Liver (tissue), 3 donors: Measurements from ENCODE around the gene RANGAP1.

ENCODE experiments used
- EGR1 ChIP-seq, 2 donors: IDR thresholded peaks; 2 replicates each; pipeline ENCODE4 v1.6.1; 2016 to 2018; ENCODE audit warnings: antibody characterized with exemption in 2 of 2, low read depth in 2 of 2
- FOXA1 ChIP-seq: IDR thresholded peaks from 2 replicates; pipeline ENCODE4 v1.6.1; 2016; ENCODE audit warnings: antibody characterized with exemption
- GABPA ChIP-seq, 2 donors: IDR thresholded peaks in 1 of 2; conservative IDR thresholded peaks in 1 of 2; 2 replicates each; pipeline ENCODE4 v1.6.1; 2016; ENCODE audit warnings: antibody characterized with exemption in 2 of 2, mild to moderate bottlenecking in 1 of 2, moderate library complexity in 1 of 2
- HNF4G ChIP-seq: IDR thresholded peaks from 2 replicates; pipeline ENCODE4 v1.6.1; 2016; ENCODE audit warnings: antibody characterized with exemption
- JUND ChIP-seq, 2 donors: IDR thresholded peaks; 2 replicates each; pipeline ENCODE4 v1.6.1; 2016; ENCODE audit warnings: antibody characterized with exemption in 2 of 2
- NR2F2 ChIP-seq: IDR thresholded peaks from 2 replicates; pipeline ENCODE4 v1.6.1; 2016; ENCODE audit warnings: antibody characterized with exemption
- RAD21 ChIP-seq, 2 donors: IDR thresholded peaks; 2 replicates each; pipeline ENCODE4 v1.6.1; 2016; ENCODE audit warnings: antibody characterized with exemption in 2 of 2, mild to moderate bottlenecking in 2 of 2
- SP1 ChIP-seq: IDR thresholded peaks from 2 replicates; pipeline ENCODE4 v1.6.1; 2018; ENCODE audit warnings: antibody characterized with exemption, mild to moderate bottlenecking
- TAF1 ChIP-seq: conservative IDR thresholded peaks from 2 replicates; pipeline ENCODE4 v1.6.1; 2016; ENCODE audit warnings: antibody characterized with exemption, mild to moderate bottlenecking
- YY1 ChIP-seq: IDR thresholded peaks from 2 replicates; pipeline ENCODE4 v1.6.1; 2016; ENCODE audit warnings: antibody characterized with exemption, mild to moderate bottlenecking
- TF ChIP-seq, protein P1 (sequence below): fragments of 150-350 bp; IDR thresholded peaks from 2 replicates; pipeline ENCODE4 v1.5.1; 2017; ENCODE audit warnings: improper control_type of control experiment, low read depth, low read length; ENCODE audit not compliant: missing input control
- TF ChIP-seq, protein P2 (sequence below): IDR thresholded peaks from 2 replicates; pipeline ENCODE4 v1.6.1; 2016; ENCODE audit warnings: antibody characterized with exemption
- donor health status: healthy.
- donor health status: healthy.

DNA sequence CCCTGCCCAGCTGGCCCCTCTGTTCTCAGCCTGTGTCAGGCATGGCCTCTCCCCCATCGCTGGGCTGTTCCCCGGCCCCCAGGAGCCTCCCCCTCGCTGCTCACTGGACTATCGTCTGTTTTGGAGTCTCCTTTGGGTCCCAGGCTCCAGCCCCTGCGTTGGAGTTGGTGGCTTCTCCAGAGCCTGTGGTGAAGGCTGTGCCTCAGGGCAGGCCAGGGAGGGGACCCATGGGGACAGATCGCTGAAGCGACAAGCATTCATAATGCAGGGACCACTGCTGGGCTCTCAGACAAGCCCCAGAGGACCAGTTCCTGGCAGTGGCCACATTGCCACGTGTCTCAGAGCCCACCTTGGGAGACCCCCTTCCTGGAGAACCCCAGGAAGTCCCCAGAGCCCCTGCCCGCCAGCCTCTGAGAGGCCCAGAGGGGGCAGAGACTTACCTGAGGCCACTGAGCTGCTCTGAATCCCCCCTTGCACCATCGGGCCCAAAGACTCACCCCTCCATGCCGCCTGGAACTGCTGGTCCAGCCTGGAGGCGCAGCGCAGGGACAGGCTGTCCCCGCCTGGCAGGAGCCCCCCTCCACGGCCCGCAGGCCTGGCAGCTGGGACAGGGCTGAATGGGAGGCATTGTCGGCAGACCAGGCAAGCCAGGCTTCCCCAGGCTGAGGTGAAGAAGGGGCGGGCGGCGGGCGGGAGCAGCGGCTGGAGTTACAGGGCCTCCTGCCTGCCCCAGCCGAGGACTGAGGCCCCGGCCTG is 45.4 kb downstream of the RANGAP1 start, which contains the start of gene CHADL:
- TF ChIP-seq YY1 (no peak), TAF1 (no peak), RAD21 (IDR thresholded peaks at IDR 0.05) (no peak), FOXA1 (no peak), NR2F2 (no peak), JUND (IDR thresholded peaks at IDR 0.05) (no peak), SP1 (no peak), GABPA (IDR thresholded peaks at IDR 0.05 in 1 of 2, conservative IDR thresholded peaks at IDR 0.05 in 1 of 2) (no peak), EGR1 (IDR thresholded peaks at IDR 0.05; ENCODE audit: low read depth in 2 of 2) (no peak), HNF4G (no peak)
- TF ChIP-seq, protein P1, sequence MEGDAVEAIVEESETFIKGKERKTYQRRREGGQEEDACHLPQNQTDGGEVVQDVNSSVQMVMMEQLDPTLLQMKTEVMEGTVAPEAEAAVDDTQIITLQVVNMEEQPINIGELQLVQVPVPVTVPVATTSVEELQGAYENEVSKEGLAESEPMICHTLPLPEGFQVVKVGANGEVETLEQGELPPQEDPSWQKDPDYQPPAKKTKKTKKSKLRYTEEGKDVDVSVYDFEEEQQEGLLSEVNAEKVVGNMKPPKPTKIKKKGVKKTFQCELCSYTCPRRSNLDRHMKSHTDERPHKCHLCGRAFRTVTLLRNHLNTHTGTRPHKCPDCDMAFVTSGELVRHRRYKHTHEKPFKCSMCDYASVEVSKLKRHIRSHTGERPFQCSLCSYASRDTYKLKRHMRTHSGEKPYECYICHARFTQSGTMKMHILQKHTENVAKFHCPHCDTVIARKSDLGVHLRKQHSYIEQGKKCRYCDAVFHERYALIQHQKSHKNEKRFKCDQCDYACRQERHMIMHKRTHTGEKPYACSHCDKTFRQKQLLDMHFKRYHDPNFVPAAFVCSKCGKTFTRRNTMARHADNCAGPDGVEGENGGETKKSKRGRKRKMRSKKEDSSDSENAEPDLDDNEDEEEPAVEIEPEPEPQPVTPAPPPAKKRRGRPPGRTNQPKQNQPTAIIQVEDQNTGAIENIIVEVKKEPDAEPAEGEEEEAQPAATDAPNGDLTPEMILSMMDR = no peak
- TF ChIP-seq, protein P2, sequence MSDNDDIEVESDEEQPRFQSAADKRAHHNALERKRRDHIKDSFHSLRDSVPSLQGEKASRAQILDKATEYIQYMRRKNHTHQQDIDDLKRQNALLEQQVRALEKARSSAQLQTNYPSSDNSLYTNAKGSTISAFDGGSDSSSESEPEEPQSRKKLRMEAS = no peak
